DOHH2 (cell line): ENCODE data around the gene GPBAR1.

Experiments used
- H3F3A ChIP-seq: fragments of 200-600 bp; sonication (generic), shearing (Covaris generic); 2 replicates; pipeline ENCODE4 v1.6.0; 2016; ENCODE audit warnings: antibody characterized with exemption, mild to moderate bottlenecking; ENCODE audit not compliant: control insufficient read depth, insufficient read depth
- H3K27ac ChIP-seq: fragments of 200-600 bp; sonication (generic); 2 replicates; pipeline ENCODE4 v1.5.1; 2014; ENCODE audit warnings: low read depth, mild to moderate bottlenecking, low read length, moderate library complexity
- H3K27me3 ChIP-seq: fragments of 200-600 bp; sonication (generic); 2 replicates; pipeline ENCODE4 v1.6.1; 2014; ENCODE audit warnings: mild to moderate bottlenecking, low read length, mixed read lengths; ENCODE audit not compliant: control insufficient read depth
- H3K36me3 ChIP-seq: fragments of 200-600 bp; sonication (generic); 2 replicates; pipeline ENCODE4 v1.6.1; 2014; ENCODE audit warnings: mild to moderate bottlenecking, low read length, moderate library complexity, mixed read lengths; ENCODE audit not compliant: control insufficient read depth
- H3K4me1 ChIP-seq: fragments of 200-600 bp; sonication (generic); 2 replicates; pipeline ENCODE4 v1.6.1; 2014; ENCODE audit warnings: mild to moderate bottlenecking, low read length, mixed read lengths; ENCODE audit not compliant: control insufficient read depth
- H3K4me2 ChIP-seq: fragments of 200-600 bp; sonication (generic); 2 replicates; pipeline ENCODE4 v1.6.0; 2014; ENCODE audit warnings: mild to moderate bottlenecking, low read length, moderate library complexity
- H3K4me3 ChIP-seq: fragments of 200-600 bp; sonication (generic); 2 replicates; pipeline ENCODE4 v1.5.1; 2014; ENCODE audit warnings: mild to moderate bottlenecking, low read length, mixed read lengths
- H3K79me2 ChIP-seq: fragments of 200-600 bp; sonication (generic); 2 replicates; pipeline ENCODE4 v1.6.1; 2014; ENCODE audit warnings: mild to moderate bottlenecking, low read length, mixed read lengths; ENCODE audit not compliant: control insufficient read depth
- H3K9me2 ChIP-seq: fragments of 200-600 bp; sonication (generic); replicated peaks from 2 replicates; pipeline ENCODE4 v1.6.1; 2014; ENCODE audit warnings: mild to moderate bottlenecking, low read length, mixed read lengths; ENCODE audit not compliant: control insufficient read depth
- H3K9me3 ChIP-seq: fragments of 200-600 bp; sonication (generic); 2 replicates; pipeline ENCODE4 v1.6.1; 2014; ENCODE audit warnings: antibody characterized with exemption, low read length, mixed read lengths; ENCODE audit not compliant: control insufficient read depth, insufficient read depth
- H4K20me1 ChIP-seq: fragments of 200-600 bp; sonication (generic); 2 replicates; pipeline ENCODE4 v1.6.0; 2014; ENCODE audit warnings: low read depth, mild to moderate bottlenecking, antibody characterized with exemption, low read length, moderate library complexity; ENCODE audit not compliant: control insufficient read depth, insufficient read depth
- CTCF ChIP-seq: fragments of 200-600 bp; sonication (generic); IDR thresholded peaks from one replicate; pipeline ENCODE4 v1.5.1; 2014; ENCODE audit warnings: antibody characterized with exemption, mild to moderate bottlenecking, low read depth, low read length; ENCODE audit not compliant: poor library complexity, severe bottlenecking
- EZH2phosphoT487 ChIP-seq: fragments of 200-600 bp; sonication (generic); IDR thresholded peaks from 2 replicates; pipeline ENCODE4 v1.6.1; 2017; ENCODE audit warnings: borderline replicate concordance, mild to moderate bottlenecking, antibody characterized with exemption, low read length, moderate library complexity, mixed read lengths

GPBAR1 gene

GRCh38 chr2:218296200-218296599 is 35.4 kb downstream of the GPBAR1 start:
- H3K36me3 ChIP-seq, result no peaks in the 10 kb centered on the region
- TF ChIP-seq CTCF (no peak), EZH2phosphoT487 (no peak)
- H3K4me1 ChIP-seq, result peaks cover 24% of the 10 kb centered on the region
- no peak overlapping the region for H3K27ac ChIP-seq
- H3K4me3 ChIP-seq, result no peak overlapping the region
- H3K9me3 ChIP-seq, result no peaks in the 10 kb centered on the region
- H3K4me2 ChIP-seq, result no peak overlapping the region
- no peaks in the 10 kb centered on the region for H3K27me3 ChIP-seq
- no peaks in the 10 kb centered on the region for H4K20me1 ChIP-seq
- no peaks in the 10 kb centered on the region for H3K9me2 ChIP-seq
- peaks cover 10% of the 10 kb centered on the region for H3K79me2 ChIP-seq
- peaks cover 8% of the 10 kb centered on the region; the same call in 1 of the 2 replicates for H3F3A ChIP-seq

GRCh38 chr2:218296847-218297246 is 36.0 kb downstream of the GPBAR1 start:
- Histone ChIP-seq H3K9me2 (no peaks in the 10 kb centered on the region), H3K36me3 (no peaks in the 10 kb centered on the region), H3K27ac (no peak overlapping the region), H3K9me3 (no peaks in the 10 kb centered on the region), H3K27me3 (no peaks in the 10 kb centered on the region), H3K79me2 (peaks cover 4% of the 10 kb centered on the region), H3K4me2 (no peak overlapping the region), H3F3A (peaks cover 8% of the 10 kb centered on the region; the same call in 1 of the 2 replicates), H3K4me1 (peaks cover 18% of the 10 kb centered on the region), H3K4me3 (no peak overlapping the region), H4K20me1 (no peaks in the 10 kb centered on the region)
- no peak for TF ChIP-seq CTCF
- TF ChIP-seq EZH2phosphoT487, result no peak

GRCh38 chr2:218298314-218298875 is 37.6 kb downstream of the GPBAR1 start:
- Histone ChIP-seq H3F3A (no peaks in the 10 kb centered on the region), H4K20me1 (no peaks in the 10 kb centered on the region), H3K9me3 (no peaks in the 10 kb centered on the region), H3K36me3 (no peaks in the 10 kb centered on the region), H3K4me3 (no peak overlapping the region), H3K27me3 (no peaks in the 10 kb centered on the region), H3K27ac (no peak overlapping the region), H3K4me1 (peaks cover 4% of the 10 kb centered on the region), H3K4me2 (no peak overlapping the region), H3K79me2 (no peaks in the 10 kb centered on the region), H3K9me2 (no peaks in the 10 kb centered on the region)
- no peak for TF ChIP-seq EZH2phosphoT487
- no peak for TF ChIP-seq CTCF
